GM12801 (cell line): ENCODE measurements around the gene ARIH1.

Experiments used
- TF ChIP-seq, protein P1 (sequence below): IDR thresholded peaks from one replicate; pipeline ENCODE4 v1.5.1; 2011; ENCODE audit warnings: control low read depth; ENCODE audit not compliant: insufficient read length; ENCODE audit errors: extremely low read depth

Gene ARIH1

GRCh38 chr15:72489943-72490554 is 15.9 kb downstream of the ARIH1 start:
- TF ChIP-seq, protein P1, sequence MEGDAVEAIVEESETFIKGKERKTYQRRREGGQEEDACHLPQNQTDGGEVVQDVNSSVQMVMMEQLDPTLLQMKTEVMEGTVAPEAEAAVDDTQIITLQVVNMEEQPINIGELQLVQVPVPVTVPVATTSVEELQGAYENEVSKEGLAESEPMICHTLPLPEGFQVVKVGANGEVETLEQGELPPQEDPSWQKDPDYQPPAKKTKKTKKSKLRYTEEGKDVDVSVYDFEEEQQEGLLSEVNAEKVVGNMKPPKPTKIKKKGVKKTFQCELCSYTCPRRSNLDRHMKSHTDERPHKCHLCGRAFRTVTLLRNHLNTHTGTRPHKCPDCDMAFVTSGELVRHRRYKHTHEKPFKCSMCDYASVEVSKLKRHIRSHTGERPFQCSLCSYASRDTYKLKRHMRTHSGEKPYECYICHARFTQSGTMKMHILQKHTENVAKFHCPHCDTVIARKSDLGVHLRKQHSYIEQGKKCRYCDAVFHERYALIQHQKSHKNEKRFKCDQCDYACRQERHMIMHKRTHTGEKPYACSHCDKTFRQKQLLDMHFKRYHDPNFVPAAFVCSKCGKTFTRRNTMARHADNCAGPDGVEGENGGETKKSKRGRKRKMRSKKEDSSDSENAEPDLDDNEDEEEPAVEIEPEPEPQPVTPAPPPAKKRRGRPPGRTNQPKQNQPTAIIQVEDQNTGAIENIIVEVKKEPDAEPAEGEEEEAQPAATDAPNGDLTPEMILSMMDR = no peak

GRCh38 chr15:72491768-72492167 is 17.6 kb downstream of the ARIH1 start:
- TF ChIP-seq, protein P1 = no peak

DNA sequence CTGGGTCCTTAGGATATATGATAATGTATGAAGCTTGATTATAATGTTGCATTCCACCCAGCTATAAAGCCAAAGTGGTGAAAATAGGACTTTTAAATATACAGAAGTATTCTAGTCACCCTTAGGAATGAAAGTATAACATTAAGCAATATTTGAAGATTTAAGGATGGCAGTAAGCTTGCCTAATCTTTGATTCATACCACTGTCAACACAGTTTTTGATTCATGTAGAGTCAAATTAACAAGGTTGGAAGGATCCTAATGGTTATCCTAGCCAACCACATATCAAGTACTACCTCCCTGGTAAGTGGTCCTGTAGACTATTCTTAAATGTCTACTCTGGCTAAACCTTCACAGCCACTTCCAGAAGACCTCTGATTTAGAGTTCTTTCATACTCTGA is 18.6 kb downstream of the ARIH1 start:
- TF ChIP-seq, protein P1 = no peak

DNA sequence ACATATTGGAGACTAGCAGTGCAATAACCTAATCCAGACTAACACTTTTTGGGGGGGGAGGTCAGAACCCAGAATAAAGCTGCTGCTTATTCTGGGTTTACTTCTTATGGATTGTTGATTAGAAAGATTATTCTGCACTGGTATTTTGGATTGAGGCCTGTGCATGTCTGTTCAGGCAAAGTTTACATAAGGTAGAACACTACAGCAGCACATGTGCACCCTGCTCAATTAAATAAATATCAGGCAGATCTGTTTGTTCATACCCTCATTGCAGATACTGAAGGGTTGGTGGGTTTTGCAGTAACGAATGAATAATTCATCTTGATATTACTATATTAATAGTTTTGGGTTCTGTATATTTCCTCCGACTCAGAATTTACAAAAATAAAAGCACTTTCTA is 19.1 kb downstream of the ARIH1 start:
- TF ChIP-seq, protein P1 = no peak

- TF ChIP-seq, protein P1 = no peak
These were observed 20.9 kb downstream of the ARIH1 start for GRCh38 chr15:72495007-72495406.

DNA sequence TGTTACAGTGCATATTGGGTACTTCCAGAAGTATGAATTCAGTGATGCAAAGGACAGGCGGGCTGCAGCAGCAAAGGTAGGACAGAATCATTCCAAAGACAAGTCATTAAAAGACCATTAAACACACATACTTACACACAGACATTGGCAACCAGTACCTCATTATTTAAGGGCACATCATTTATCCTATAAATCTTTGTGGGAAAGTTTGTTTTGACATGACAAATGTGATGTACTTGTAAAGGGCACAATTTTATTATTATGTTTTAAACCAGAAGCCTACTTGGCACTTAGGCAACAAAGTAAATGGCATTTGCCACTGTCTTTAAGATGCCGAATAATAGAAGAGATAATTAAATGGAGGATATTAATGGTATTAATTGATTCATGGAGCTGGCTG is 22.7 kb downstream of the ARIH1 start:
- TF ChIP-seq, protein P1 = no peak

GRCh38 chr15:72497402-72497801 is 23.3 kb downstream of the ARIH1 start:
- TF ChIP-seq, protein P1 = no peak

- TF ChIP-seq, protein P1 = no peak
These were observed 28.2 kb downstream of the ARIH1 start for GRCh38 chr15:72502220-72502809.
